Neural crest cell (in vitro differentiated cells): ENCODE measurements around the gene RORB. TPM values are rescaled to one million over a fixed set of nuclear protein-coding genes. Genes with fewer than 3 reads are reported as not detected.

Experiments used
- DNase-seq: peaks from one replicate; pipeline ENCODE4 v3.0.0; 2021; ENCODE audit warnings: low read depth, mixed read lengths, low spot score
- H3K27ac Mint-ChIP-seq: one replicate; pipeline ENCODE4 v1.8.0; 2021; ENCODE audit warnings: mild to moderate bottlenecking, mixed read lengths; ENCODE audit not compliant: unreplicated experiment
- H3K27me3 Mint-ChIP-seq: 2 replicates; pipeline ENCODE4 v1.8.0; 2021; ENCODE audit warnings: low read depth, mild to moderate bottlenecking, mixed read lengths
- H3K36me3 Mint-ChIP-seq: 2 replicates; pipeline ENCODE4 v1.8.0; 2021; ENCODE audit warnings: low read depth, mild to moderate bottlenecking, mixed read lengths
- H3K4me1 Mint-ChIP-seq: 2 replicates; pipeline ENCODE4 v1.8.0; 2021; ENCODE audit warnings: mixed read lengths
- H3K4me3 Mint-ChIP-seq: one replicate; pipeline ENCODE4 v1.8.0; 2021; ENCODE audit warnings: mild to moderate bottlenecking, mixed read lengths
- H3K9me3 Mint-ChIP-seq: 2 replicates; pipeline ENCODE4 v1.8.0; 2021; ENCODE audit warnings: mixed read lengths
- CTCF ChIP-seq: fragments of 200-600 bp; sonication (generic); conservative IDR thresholded peaks from 2 replicates; pipeline ENCODE4 v1.5.0; 2021; ENCODE audit warnings: antibody characterized with exemption, mild to moderate bottlenecking
- total RNA-seq: library from RNA; stranded (reverse); gene quantifications from 2 replicates; pipeline ENCODE4 v1.2.1, GENCODE V29; 2021

The RORB gene
- total RNA-seq, 1 donor from 2014 or later: 0.35 TPM

DNA sequence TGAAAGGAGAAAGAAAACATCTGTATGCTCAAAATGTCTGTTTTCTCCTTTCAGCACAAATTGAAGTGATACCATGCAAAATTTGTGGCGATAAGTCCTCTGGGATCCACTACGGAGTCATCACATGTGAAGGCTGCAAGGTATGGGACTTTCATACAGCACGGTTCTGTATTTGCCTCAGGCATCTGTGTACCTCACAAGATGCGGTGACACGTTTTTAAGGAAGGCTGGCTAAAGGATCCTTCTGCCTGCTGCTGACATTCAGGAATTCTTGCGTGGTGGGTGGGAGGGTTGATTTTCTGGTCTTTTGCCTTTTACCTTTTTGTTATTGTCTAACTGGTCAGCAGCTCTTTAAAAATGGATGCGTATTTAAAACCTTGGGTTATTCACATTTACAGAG lies 133.1 kb downstream of the RORB start:
- Mint-ChIP-seq H3K27me3 (peaks cover 19% of the 10 kb centered on the region), H3K36me3 (no peaks in the 10 kb centered on the region), H3K27ac (no peak overlapping the region), H3K4me3 (no peak overlapping the region), H3K9me3 (no peaks in the 10 kb centered on the region), H3K4me1 (no peaks in the 10 kb centered on the region)
- TF ChIP-seq CTCF: no peak
- DNase-seq: no peak

DNA sequence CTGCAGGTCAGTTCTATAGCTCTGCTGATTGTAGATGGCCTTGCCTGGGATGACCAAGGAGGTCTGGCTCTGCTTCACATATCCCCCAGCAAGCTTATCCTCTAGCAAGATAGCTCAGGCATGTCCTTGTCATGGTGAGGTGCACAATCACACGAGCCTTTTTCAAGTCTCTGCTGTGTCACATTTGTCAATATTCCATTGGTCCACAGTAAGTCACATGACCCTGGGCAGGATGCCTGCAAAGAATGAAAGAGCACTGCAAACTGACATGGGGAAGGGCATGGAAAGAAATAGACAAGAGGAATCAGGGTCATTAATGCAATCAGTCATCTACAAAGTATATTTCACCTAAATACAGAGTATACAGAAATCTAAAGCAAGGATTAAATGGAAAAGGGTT lies 142.0 kb downstream of the RORB start:
- no peak for DNase-seq
- no peak overlapping the region for H3K4me3 Mint-ChIP-seq
- H3K36me3 Mint-ChIP-seq: no peaks in the 10 kb centered on the region
- peak overlapping the region; percentile 36 for H3K27ac Mint-ChIP-seq
- H3K4me1 Mint-ChIP-seq: peaks cover 10% of the 10 kb centered on the region
- H3K9me3 Mint-ChIP-seq: peaks cover 3% of the 10 kb centered on the region
- TF ChIP-seq CTCF: no peak
- peaks cover 3% of the 10 kb centered on the region for H3K27me3 Mint-ChIP-seq

DNA sequence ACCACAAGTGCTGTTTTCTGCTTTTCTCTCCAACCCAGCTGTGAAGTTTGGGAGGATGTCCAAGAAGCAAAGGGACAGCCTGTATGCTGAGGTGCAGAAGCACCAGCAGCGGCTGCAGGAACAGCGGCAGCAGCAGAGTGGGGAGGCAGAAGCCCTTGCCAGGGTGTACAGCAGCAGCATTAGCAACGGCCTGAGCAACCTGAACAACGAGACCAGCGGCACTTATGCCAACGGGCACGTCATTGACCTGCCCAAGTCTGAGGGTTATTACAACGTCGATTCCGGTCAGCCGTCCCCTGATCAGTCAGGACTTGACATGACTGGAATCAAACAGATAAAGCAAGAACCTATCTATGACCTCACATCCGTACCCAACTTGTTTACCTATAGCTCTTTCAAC lies 145.2 kb downstream of the RORB start:
- H3K27me3 Mint-ChIP-seq: no peaks in the 10 kb centered on the region
- no peak overlapping the region for H3K27ac Mint-ChIP-seq
- no peak for DNase-seq
- H3K9me3 Mint-ChIP-seq: peaks cover 3% of the 10 kb centered on the region
- H3K4me1 Mint-ChIP-seq: peaks cover 10% of the 10 kb centered on the region
- no peaks in the 10 kb centered on the region for H3K36me3 Mint-ChIP-seq
- no peak overlapping the region for H3K4me3 Mint-ChIP-seq
- no peak for TF ChIP-seq CTCF

DNA sequence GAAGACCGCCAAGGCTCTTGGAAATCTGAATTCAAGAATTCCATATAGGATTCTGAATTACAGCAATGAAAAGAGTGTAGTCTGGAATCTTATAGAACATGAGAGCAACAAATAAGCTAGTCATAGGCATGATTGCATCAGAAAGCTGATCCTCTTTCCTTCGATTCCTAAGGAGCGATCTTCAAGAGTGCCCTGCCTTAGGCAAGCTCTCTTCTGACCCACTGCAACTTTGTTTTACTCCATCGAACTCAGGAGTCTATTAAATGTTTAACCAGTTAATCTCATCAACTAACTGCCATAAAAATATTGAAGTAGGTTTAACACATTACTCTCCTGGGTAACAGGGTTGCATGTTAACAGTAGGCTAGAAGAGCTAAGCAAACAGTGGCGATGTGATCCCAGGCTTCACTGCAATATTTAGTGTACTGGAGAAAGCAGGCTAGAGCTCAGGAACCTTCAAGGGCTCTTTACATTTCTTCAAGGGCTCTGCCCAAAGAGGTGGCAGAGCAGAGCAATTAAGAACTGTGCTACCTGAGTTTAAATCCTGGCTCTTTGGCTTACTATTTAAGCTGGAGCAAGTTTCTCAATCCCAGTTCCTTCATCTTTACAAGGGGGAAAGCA lies 146.3 kb downstream of the RORB start:
- H3K4me1 Mint-ChIP-seq: peaks cover 10% of the 10 kb centered on the region
- H3K36me3 Mint-ChIP-seq: no peaks in the 10 kb centered on the region
- no peak for DNase-seq
- no peaks in the 10 kb centered on the region for H3K27me3 Mint-ChIP-seq
- no peak overlapping the region for H3K4me3 Mint-ChIP-seq
- peaks cover 3% of the 10 kb centered on the region for H3K9me3 Mint-ChIP-seq
- H3K27ac Mint-ChIP-seq: no peak overlapping the region
- no peak for TF ChIP-seq CTCF

DNA sequence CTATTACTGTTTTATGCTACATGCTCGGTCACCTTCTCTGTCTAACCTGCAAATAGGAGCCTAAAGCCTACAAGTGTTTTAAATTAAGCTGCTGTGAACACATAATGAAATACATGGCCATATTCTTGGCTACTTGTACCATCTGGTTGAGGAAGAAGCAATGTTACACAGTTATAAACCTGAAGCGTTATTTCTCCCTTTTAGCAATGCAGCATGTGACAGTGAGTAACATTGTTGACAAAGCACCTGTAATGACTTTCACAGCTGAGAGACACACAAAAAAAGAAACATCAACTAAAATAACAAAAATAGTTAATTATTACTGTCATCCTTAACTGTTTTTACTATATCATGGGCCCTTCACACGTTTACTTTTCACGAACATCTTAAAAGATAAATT lies 146.9 kb downstream of the RORB start:
- Mint-ChIP-seq H3K9me3 (peaks cover 3% of the 10 kb centered on the region), H3K4me3 (no peak overlapping the region), H3K27me3 (no peaks in the 10 kb centered on the region), H3K36me3 (no peaks in the 10 kb centered on the region), H3K27ac (no peak overlapping the region), H3K4me1 (peaks cover 9% of the 10 kb centered on the region)
- DNase-seq: no peak
- TF ChIP-seq CTCF: no peak
